ENCODE data around the gene UTP4.
"Not testable (repeated sequence)": the region's sequence is repeated elsewhere in the genome, so short reads cannot be mapped to it uniquely, and the experiment has no call there.

Gene UTP4

GRCh38 chr16:69110406-69110805 is 22.0 kb upstream of the UTP4 start:
- no peak for DNase-seq (ENCODE audit: low read depth in 2 of 2)

GRCh38 chr16:69111216-69111875 is 21.1 kb upstream of the UTP4 start:
- DNase-seq (ENCODE audit: low read depth in 2 of 2): no peak

GRCh38 chr16:69111876-69112230 is 20.6 kb upstream of the UTP4 start:
- no peak for DNase-seq (ENCODE audit: low read depth in 2 of 2)

- DNase-seq (ENCODE audit: low read depth in 2 of 2): peak in 1 of 2 experiments; percentile 56
These were observed 19.9 kb upstream of the UTP4 start for GRCh38 chr16:69112285-69113129.

GRCh38 chr16:69113216-69113615 is 19.2 kb upstream of the UTP4 start:
- no peak for DNase-seq (ENCODE audit: low read depth in 2 of 2)

- DNase-seq (ENCODE audit: low read depth in 2 of 2): no peak
These were observed 18.0 kb upstream of the UTP4 start for GRCh38 chr16:69114346-69114975.

- no peak for DNase-seq (ENCODE audit: low read depth in 2 of 2)
These were observed 17.5 kb upstream of the UTP4 start for GRCh38 chr16:69114976-69115355.

GRCh38 chr16:69115361-69115760 is 17.1 kb upstream of the UTP4 start:
- no peak for DNase-seq (ENCODE audit: low read depth in 2 of 2)

- no peak for DNase-seq (ENCODE audit: low read depth in 2 of 2)
These were observed 16.6 kb upstream of the UTP4 start for GRCh38 chr16:69115837-69116236.

GRCh38 chr16:69116256-69116875 is 16.1 kb upstream of the UTP4 start:
- no peak for DNase-seq (ENCODE audit: low read depth in 2 of 2)

- no peak for DNase-seq (ENCODE audit: low read depth in 2 of 2)
These were observed 15.5 kb upstream of the UTP4 start for GRCh38 chr16:69116906-69117305.

- DNase-seq (ENCODE audit: low read depth in 2 of 2): no peak
These were observed 14.0 kb upstream of the UTP4 start for GRCh38 chr16:69118468-69118867.

GRCh38 chr16:69118994-69119393 is 13.5 kb upstream of the UTP4 start:
- no peak for DNase-seq (ENCODE audit: low read depth in 2 of 2)

GRCh38 chr16:69119536-69119935 is 12.9 kb upstream of the UTP4 start:
- no peak for DNase-seq (ENCODE audit: low read depth in 2 of 2)

GRCh38 chr16:69120096-69120664 is 12.3 kb upstream of the UTP4 start:
- no peak for DNase-seq (ENCODE audit: low read depth in 2 of 2)

GRCh38 chr16:69123910-69124309 is 8.5 kb upstream of the UTP4 start:
- peak in 1 of 2 experiments; percentile 46 for DNase-seq (ENCODE audit: low read depth in 2 of 2)

- not testable (repeated sequence) for DNase-seq (ENCODE audit: low read depth in 2 of 2)
These were observed 8.0 kb upstream of the UTP4 start for GRCh38 chr16:69124406-69124805.

- not testable (repeated sequence) for DNase-seq (ENCODE audit: low read depth in 2 of 2)
These were observed 7.5 kb upstream of the UTP4 start for GRCh38 chr16:69124961-69125360.

GRCh38 chr16:69126221-69126620 is 6.2 kb upstream of the UTP4 start:
- no peak for DNase-seq (ENCODE audit: low read depth in 2 of 2)

GRCh38 chr16:69126801-69127200 is 5.6 kb upstream of the UTP4 start:
- DNase-seq (ENCODE audit: low read depth in 2 of 2): not testable (repeated sequence)

- no peak for DNase-seq (ENCODE audit: low read depth in 2 of 2)
These were observed 4.4 kb upstream of the UTP4 start for GRCh38 chr16:69127966-69128510.

GRCh38 chr16:69130461-69130860 is 2.0 kb upstream of the UTP4 start:
- DNase-seq (ENCODE audit: low read depth in 2 of 2): no peak

Data from stimulated activated CD4-positive, alpha-beta T cell treated with anti-CD3 and anti-CD28 coated beads, Interleukin-12 subunit alpha, Interleukin-12 subunit beta, amount 100 ng/mL, for 24 hours (primary cell).